Measurements from ENCODE around the gene KAT6B.

The KAT6B gene

DNA sequence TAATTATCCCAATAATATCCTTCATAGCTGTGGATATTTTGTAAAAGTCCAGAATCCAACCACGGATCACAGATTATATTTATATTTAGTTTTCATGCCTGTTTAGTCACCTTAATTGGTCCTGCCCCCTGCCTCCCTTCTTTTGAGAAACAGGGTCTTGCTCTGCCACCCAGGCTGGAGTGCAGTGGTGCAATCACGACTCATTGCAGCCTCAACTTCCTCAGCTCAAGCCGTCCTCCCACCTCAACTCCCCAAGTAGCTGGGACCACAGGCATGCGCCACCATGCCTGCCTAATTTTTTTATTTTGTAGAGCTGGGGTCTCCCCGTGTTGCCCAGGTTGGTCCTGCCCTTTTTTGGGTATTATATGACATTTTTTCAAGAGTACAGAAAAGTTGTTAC is 129.4 kb downstream of the KAT6B start:
- DNase-seq (ENCODE audit: low spot score), result no peak

DNA sequence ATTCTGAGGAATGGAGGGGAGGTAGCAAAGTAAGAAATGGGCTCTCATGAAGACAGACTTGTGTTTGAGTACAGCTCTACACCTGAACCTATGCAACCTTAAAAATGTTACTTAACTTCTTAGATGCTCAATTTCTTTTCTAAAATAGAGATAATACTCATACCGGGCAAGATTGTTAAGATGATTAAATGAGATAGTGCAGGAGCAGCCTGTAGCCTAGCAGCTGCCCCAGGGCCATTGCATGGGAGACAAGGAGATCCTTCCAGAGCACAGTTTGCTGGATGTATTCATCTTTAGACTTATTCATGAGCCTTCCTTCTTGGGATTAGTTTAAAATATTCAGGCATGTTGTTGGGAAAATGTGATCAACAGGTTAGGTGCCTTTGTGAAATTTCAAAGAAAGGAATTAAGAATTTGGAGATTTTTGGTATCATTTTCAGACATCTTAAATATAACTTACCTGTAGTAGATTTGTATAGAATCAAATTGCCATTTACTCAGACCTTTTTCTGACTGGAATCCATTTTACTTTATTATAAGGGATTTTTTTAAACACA is 130.2 kb downstream of the KAT6B start:
- DNase-seq (ENCODE audit: low spot score), result no peak

DNA sequence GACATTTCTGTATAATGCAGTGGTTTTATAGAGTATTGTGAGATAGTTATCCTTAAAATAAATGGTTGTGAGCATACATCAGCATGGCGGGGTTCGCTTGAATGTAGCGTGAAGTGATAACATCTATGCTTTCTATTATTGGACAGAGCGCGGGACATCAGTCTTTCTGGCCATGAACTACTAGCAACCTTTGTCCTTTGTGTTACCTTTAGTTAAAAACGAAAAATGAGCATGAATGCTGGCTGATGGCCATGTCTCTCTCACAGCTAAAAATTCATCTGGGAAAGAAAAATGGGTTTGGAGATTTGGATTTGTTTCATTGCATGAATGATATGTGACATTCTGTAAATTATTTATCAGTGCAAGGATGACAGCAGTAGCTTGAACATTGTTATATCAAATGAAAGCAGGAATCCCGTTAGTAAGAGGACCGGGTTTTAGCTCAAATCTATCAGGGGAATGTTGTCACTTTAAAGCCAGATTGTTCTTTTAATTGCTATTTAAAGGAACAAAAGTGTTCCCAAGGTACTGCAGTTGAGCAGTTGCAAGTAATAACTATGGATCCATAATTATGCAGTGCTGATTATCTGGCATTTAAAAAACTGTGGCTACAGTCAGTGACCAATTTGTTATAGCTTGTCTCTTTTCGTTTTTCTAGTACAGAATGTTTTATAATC is 131.0 kb downstream of the KAT6B start:
- DNase-seq (ENCODE audit: low spot score), result no peak

DNA sequence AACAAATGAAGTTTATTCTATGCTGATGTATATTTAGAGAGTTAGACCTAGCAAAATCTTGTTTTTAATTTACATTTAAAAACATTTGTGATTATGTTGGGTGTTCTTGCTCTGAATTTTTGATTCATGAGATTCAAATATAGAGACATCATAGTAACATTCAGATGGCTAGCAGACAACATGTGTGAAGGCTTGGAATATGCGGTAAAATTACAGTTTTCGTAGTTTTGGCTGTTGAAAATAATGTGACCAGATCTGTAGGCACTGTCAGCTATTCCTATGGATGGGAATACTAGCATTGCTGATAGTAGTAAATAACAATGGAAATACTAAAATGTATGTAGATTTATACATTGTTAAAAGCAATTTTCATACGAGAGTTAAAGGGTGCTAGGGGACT is 131.9 kb downstream of the KAT6B start:
- DNase-seq (ENCODE audit: low spot score), result no peak

DNA sequence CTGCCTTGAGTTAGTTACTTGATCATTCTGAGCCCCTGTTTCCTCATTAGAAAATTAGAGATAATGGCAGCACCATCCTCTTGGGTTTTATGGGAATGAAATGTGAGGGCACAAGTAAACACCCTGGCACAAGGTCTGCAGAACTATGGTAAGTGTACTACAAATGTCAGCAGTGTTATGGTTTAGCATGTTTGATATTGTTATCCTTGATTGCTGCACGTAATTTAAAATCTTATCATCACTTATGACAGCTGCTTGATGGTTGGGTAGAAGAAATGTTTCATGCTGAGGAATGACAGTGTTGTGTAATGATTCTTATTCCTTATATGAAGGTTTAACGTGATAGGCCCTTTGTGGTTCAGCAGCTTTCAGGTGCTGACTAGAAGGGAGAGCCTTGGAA is 134.3 kb downstream of the KAT6B start:
- DNase-seq (ENCODE audit: low spot score), result no peak

DNA sequence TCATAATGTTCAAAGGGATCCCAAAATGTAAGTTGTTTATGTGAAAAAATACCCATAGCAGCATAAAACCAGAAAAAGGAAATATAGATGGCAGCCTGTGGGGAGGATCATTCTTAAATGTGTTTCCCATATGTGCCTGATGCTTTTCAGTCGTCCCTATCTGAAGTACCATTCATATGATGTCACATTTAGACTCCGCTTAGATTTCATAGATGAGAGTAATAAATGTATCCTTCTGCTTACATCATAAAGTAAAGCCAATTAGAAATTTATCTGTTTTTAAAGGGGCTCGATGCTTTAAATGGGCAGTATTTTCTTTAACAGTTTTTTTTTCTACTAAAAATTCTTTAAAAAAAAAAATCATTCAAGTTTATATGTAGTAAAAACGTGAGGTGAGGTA is 136.1 kb downstream of the KAT6B start:
- no peak for DNase-seq (ENCODE audit: low spot score)

DNA sequence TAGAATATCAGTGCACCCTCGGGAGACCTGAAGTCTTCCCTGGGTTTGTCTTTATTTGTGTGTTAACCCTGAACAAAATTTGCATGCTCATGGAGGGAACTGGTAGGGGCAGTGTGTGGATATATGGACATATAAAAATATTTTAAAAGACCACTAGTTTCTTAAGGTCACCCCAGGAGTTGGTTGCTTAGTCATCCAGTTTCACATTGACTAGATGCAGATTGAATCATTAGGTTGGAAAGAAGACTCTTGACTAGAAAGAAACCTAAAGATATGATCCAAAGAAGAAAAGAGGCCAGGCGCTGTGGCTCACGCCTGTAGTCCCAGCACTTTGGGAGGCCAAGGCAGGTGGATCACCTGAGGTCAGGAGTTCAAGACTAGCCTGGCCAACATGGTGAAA is 137.1 kb downstream of the KAT6B start:
- no peak for DNase-seq (ENCODE audit: low spot score)

DNA sequence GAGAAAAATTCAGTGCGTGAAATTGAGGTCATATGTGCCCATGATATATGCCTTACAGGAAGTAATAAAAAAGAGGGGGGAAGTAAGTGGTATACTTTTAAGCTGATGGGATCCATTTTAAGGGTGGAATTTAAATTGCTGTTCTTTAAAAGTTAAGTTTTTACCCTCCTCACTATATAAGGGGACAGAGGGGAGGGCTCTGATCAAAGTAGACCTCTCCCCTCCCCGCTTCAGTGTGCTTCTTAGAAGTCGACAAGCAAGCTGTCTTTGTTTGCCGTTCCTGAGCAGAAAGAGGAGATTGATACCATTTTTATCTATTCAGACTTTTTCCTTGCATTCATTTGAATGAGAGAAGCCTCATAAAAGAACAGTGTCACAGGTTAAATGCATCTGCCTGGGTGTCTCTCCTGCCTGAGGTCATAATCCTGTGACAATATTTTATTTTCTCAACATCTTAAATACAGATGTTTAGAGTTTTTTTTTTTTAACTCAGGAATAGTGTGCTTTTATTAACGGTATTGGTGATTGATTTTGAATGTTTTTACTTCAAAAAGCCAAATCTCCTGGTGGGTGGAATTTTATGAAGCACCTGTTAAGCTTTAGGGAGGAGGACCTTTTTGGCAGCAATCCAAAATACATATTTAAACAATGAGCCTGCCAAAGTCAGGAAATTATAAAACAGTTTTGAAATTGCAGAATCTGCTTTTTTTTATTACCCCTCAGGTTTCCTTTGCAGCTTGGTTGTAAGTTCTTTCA is 141.7 kb downstream of the KAT6B start:
- no peak for DNase-seq (ENCODE audit: low spot score)

DNA sequence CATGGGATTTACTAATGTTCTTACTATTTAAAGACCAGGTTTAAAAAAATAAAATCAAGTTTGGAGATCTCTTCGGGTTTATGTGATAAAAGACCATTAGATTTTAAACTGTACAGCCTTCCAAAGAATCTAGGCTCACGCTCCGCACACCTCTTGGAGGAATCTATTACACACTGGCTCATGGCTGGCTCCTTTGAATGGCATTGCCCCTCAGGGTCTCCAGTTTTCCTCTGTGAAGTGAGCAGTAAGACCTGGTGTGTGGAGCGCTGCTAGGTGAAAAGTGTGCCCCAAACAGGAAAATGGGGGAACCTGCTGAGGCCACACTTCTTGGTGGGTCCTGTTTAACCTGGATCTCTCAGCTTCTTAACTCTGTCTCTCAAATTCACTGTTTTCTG is 142.3 kb downstream of the KAT6B start:
- no peak for DNase-seq (ENCODE audit: low spot score)

DNA sequence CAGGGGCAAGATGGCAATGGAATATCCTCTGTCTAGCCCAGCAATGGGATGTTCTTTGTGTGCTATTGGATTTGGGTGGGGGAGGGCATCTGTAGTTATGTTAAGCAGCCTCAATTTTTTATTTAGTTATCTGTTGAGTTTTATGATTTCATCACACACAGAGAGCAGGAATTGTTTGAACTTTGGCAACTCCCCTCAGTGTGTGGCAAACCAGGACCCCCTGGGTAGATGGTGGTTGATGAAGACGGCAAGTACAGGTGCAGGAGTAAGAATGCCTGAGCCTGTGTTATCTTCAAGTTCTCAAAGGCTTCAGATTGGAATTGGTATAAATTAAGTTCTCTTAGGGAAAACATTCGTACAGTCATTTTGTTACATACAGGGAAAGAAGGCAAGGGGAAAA is 142.7 kb downstream of the KAT6B start:
- no peak for DNase-seq (ENCODE audit: low spot score)

DNA sequence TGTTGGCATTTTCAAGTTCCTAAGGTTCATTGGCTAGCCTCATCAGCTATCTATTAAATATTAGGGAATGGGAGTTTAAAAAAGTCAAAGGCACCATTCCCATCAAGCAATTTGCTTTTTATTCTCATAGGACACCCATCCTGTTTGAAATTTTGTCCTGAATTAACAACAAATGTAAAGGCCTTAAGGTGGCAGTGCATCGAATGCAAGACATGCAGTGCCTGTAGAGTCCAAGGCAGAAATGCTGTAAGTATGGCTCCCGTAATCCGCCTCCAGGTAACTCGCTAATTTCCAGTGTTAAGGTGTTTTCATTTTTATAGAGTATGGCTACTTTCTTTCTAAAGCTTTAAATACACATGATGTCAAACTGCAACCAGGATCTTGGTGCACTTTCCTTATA is 143.1 kb downstream of the KAT6B start:
- no peak for DNase-seq (ENCODE audit: low spot score)

DNA sequence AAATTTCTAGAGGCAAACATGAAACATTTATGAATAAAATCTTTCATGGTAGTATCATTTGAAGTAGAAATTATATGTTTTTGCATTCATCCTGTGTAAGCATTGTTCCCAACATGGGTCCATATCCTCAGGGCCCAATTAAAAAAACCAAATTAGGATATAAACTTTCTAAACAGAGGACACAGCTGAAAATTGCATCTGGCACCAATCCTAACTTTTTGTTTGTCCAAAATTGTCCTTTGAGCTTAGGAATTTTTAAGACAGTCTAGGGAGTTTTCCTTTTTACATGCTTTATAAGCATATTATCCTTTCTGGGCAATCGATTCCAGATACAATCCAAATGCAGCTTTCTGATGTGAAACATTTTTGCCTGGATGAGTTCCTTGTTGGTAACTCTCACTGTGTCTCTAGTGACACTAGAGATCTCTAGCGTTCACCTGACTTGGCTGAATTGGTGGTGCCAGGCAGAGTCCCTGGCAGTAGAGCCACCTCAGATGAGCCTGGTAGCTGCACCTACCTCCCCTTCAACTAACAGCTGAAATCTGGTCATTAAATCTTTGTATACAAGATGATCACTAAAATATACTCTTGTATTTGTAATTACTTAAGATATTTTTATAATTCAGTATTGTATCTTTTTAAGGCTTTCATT is 147.5 kb downstream of the KAT6B start:
- no peak for DNase-seq (ENCODE audit: low spot score)

DNA sequence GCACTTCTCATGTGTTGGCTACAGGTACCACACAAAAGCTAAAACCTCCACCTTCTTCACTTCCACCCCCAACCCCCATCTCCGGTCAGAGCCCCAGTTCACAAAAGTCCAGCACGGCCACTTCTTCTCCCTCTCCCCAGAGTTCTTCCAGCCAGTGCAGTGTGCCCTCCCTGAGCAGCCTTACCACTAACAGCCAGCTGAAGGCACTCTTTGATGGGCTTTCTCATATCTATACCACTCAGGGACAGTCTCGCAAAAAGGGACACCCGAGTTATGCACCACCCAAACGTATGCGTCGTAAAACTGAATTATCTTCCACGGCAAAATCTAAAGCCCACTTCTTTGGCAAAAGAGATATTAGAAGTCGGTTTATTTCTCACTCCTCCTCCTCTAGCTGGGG is 149.4 kb downstream of the KAT6B start:
- DNase-seq (ENCODE audit: low spot score), result no peak

DNA sequence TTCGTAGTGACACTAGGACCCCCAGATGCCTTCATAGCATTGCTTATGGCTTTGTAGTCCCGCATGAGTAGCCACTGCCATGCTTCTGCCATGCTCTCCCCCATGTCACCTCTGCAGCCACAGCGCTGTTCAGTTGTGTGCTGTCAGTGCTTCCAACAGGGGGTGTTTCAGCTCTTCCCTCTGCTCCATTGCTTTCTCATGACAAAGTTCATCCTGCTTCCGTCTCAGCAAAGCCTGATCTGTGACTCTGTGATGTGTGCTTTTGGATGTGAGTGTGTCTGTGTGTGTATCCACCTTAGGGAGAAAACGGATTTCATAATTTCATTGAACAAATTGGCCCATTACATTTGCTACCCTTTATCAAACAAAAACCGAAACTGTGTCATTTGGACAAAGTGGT is 150.2 kb downstream of the KAT6B start:
- no peak for DNase-seq (ENCODE audit: low spot score)

DNA sequence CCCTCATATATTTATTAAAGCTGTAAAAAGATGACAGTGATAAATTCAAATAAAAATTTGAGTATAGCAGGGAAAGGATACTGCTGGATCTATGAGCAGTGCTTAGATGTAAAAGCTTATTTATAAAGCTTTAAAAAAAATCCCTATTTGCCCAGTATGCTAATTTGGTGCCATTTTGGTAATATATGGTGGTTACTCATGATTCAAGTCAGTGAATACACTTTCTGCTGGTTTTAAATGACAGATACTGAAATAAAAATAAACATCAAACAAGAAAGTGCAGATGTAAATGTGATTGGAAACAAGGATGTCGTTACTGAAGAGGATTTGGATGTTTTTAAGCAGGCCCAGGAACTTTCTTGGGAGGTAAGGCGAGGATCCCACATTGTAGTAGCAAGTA is 150.7 kb downstream of the KAT6B start:
- DNase-seq (ENCODE audit: low spot score), result no peak

DNA sequence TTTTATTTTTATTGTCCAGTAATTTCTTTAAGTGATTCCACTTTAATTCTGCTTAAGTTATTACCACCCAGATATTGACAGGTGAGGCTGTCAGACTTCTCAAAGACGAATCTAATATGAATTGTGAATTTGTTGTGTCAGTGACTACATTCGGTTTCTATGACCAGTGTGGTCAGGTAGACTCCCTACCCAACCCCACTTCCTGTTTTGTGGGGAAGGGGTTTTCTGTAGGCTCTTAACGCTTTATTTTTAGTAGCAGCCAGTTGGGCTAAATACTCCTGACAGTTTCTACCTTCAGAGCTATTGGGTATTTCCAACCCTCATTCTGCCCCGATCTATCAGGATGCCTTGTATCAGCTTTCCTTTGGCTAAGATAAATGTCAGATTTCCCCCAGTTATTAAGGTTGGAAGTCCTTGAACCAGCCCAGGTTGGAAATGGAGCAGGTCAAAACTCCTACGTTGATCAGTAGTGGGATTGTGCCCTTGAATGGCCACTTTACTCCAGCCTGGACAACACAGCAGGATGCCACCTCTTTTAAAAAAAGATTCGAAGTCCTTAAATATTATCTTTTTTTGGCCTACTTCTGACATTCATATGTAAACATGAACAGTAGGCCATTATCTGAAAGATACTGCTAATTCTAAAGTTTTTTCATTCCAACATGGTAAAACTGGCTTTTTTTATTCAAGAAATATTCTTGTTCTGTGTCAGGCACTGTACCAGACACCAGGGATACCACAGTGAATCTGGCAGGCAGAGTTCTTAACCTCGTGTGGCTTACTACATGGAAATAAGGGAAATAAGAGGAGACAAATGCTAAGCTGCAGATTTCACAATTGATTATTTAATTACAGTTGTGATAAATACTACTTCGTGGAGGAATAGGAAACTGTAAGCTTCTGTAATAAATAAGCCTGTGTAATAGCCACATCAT is 151.8 kb downstream of the KAT6B start:
- no peak for DNase-seq (ENCODE audit: low spot score)

DNA sequence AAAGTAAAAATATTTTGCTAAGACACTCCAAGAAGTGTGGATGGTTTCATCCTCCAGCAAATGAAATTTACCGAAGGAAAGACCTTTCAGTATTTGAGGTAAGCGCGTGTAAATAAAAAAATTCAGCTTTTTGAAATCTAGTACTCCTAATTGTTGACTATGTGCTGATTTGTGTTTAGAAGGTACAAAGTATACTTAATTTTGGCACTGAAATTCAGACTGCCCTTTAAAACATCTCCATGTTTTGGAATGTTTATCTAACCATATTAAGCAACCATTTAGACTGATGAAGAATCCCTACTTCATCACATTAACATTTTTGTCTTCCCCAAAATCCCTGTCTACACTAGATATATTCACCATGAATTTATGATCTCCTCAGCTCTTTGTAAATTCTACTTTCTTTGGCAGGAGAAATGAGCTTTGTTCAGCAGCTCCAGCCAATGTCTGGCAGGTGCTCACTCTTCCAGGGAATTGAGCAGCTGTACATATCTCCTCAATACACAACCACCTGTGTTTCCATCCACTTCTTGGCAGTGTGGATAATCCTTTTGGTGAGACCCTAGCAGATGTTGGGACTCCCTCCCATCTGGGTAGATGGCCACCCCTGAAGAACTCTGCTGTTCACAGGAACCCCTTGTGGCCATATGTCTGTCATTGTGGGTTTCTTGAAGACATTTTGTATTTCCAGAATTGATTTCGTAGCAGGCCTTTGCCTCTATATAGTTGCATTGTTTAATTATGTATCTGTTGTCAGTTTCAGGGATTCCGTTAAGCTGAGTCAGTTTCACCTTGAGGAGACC is 155.6 kb downstream of the KAT6B start:
- no peak for DNase-seq (ENCODE audit: low spot score)

DNA sequence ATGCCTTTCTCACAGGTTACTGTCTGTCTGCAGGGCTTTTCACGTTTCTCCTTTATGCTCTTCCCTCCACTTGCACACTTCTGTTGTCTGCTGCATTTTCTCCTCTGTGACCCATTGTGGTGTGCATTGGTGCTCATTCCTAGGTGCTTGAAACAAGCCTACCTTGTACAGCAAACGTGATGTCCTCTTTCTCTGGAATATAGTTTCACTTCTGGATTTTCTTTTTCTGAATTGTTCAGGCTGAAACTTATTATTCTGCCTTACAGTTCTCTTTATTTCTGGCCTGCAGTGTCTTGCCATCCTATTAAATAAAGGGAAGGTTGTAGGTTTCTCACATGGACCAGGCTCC is 156.2 kb downstream of the KAT6B start:
- no peak for DNase-seq (ENCODE audit: low spot score)

DNA sequence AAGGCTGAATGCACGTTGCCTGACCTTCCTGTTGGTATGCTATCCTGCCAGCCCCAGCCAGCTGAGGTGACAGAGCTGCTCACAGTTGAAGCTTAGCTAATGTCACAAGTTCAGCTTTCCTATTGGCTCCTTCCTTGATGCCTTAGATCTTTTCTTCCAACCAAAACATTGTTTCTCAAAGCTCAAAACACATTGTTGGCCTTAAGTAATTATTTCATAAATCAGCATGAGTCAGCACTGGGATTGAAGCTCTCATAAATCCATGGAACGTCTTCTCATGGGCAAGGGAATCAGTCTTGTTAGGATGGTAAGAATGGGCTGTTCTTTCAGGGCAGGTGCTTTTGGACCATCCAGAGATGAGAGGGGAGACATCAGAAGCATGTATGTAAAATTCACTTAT is 157.0 kb downstream of the KAT6B start:
- DNase-seq (ENCODE audit: low spot score), result no peak

DNA sequence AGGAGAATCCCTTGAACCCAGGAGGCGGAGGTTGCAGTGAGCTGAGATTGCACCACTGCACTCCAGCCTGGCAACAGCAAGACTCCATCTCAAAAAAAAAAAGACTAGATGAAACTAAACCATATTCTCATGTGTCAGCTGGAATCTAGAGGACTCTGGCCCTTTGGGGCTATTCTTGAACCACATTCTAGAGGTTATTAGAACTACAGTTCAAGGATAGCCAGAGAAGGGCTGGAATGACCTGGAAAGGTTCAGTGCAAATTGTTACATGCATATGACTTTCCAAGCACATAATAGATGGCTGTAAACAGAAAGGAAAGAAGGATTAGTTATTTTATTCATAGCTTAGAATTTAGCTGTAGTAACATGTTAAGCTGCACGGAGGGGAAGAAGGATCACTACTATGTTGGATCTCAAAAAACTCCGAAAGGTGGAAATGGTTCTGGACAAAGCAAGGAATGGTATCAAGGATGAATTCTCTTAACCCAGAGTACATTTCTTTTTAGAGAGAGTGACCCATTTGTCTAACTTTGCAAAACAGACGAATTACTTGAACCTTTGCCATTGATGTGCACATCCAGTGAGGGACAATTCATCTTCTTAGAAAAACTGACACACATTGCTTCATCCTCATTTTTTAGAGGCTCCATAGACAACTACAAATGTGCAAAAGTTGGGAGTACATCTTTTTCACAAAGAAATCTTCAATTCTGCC is 161.1 kb downstream of the KAT6B start:
- no peak for DNase-seq (ENCODE audit: low spot score)
